ENCODE measurements around the gene MAP4K3. TPM values are rescaled to one million over a fixed set of nuclear protein-coding genes. Genes with fewer than 3 reads are reported as not detected.

The MAP4K3 gene
- total and polyA plus RNA-seq, 11 donors = 14.5 to 45.4 (median 33.4) TPM

GRCh38 chr2:39335930-39336329, 101.2 kb downstream of the MAP4K3 start:
- Histone ChIP-seq H3K4me3 (no peak overlapping the region), H3K4me1 (peaks cover 0 to 35% (median 6%) of the 10 kb centered on the region in 12 donors), H3K27ac (no peak overlapping the region), H3K9me3 (no peaks in the 10 kb centered on the region), H3K27me3 (no peaks in the 10 kb centered on the region), H3K36me3 (peaks cover 0 to 25% (median 0%) of the 10 kb centered on the region in 9 donors)
- ATAC-seq (peak in 1 of 4 donors; percentile 32), DNase-seq (no peak)
- WGBS, 4 donors = 80 to 96% (median 90%) methylated on average over 3 of the region's 3 CpGs
- intact Hi-C loops (cut with DNase I) = no loop called here
- TF ChIP-seq CTCF (IDR thresholded peaks at IDR 0.05) (no peak), POLR2A (IDR thresholded peaks at IDR 0.05) (no peak)

- no peak for TF ChIP-seq POLR2A (IDR thresholded peaks at IDR 0.05)
- no peak for TF ChIP-seq CTCF (IDR thresholded peaks at IDR 0.05)
- intact Hi-C loops (cut with DNase I) = no loop called here
- Histone ChIP-seq H3K9me3 (no peaks in the 10 kb centered on the region), H3K4me3 (no peak overlapping the region), H3K27ac (no peak overlapping the region), H3K4me1 (peaks cover 0 to 35% (median 6%) of the 10 kb centered on the region in 12 donors), H3K36me3 (peaks cover 0 to 35% (median 3%) of the 10 kb centered on the region in 9 donors), H3K27me3 (no peaks in the 10 kb centered on the region)
- ATAC-seq (no peak), DNase-seq (no peak)
- WGBS, 4 donors = 93 to 96% (median 94%) methylated on average over 4 of the region's 4 CpGs
These were observed 102.1 kb downstream of the MAP4K3 start for GRCh38 chr2:39334978-39335377.

GRCh38 chr2:39334529-39334928, 102.6 kb downstream of the MAP4K3 start:
- H3K4me1 ChIP-seq = peaks cover 0 to 32% (median 6%) of the 10 kb centered on the region in 12 donors
- no peak for TF ChIP-seq CTCF (IDR thresholded peaks at IDR 0.05)
- no peak for TF ChIP-seq POLR2A (IDR thresholded peaks at IDR 0.05)
- DNase-seq (no peak), ATAC-seq (peak in 1 of 4 donors; percentile 16)
- H3K36me3 ChIP-seq = peaks cover 0 to 39% (median 3%) of the 10 kb centered on the region in 9 donors
- H3K27me3 ChIP-seq = no peaks in the 10 kb centered on the region
- no peak overlapping the region for H3K27ac ChIP-seq
- intact Hi-C loops (cut with DNase I) = no loop called here
- H3K9me3 ChIP-seq = no peaks in the 10 kb centered on the region
- no peak overlapping the region for H3K4me3 ChIP-seq

GRCh38 chr2:39326644-39327043, 110.4 kb downstream of the MAP4K3 start:
- intact Hi-C loops (cut with DNase I) = no loop called here
- Histone ChIP-seq H3K36me3 (peaks cover 0 to 96% (median 39%) of the 10 kb centered on the region in 9 donors), H3K9me3 (no peaks in the 10 kb centered on the region), H3K27me3 (no peaks in the 10 kb centered on the region), H3K4me3 (no peak overlapping the region), H3K27ac (no peak overlapping the region), H3K4me1 (no peaks in the 10 kb centered on the region)
- DNase-seq (no peak), ATAC-seq (no peak)
- TF ChIP-seq CTCF (IDR thresholded peaks at IDR 0.05) (no peak), POLR2A (IDR thresholded peaks at IDR 0.05) (no peak)
- WGBS, 4 donors = 89 to 96% (median 95%) methylated on average over 5 of the region's 5 CpGs

Data from heart left ventricle (tissue), 16 donors.